ENCODE data around the gene WDR12. TPM values are rescaled to one million over a fixed set of nuclear protein-coding genes. Genes with fewer than 3 reads are reported as not detected.

The WDR12 gene
- polyA plus RNA-seq, 1 donor: 66.1 TPM

Other genes with a start within 250 kb of the WDR12 start
- gene ICA1L, start 39.9 kb downstream of the WDR12 start, polyA plus RNA-seq (ENCODE audit: insufficient read length): 13.5 TPM
- 9.2 TPM for gene CARF, start 602 bp upstream of the WDR12 start, polyA plus RNA-seq (ENCODE audit: insufficient read length)
- 5.7 TPM for gene NBEAL1, start 103.2 kb upstream of the WDR12 start, polyA plus RNA-seq (ENCODE audit: insufficient read length)